Activated CD4-positive, alpha-beta memory T cell treated with anti-CD3 and anti-CD28 coated beads, Interleukin-2, amount 10 ng/mL, durations not matched to agents 7 days and 5 days (primary cell): ENCODE data around the gene FES. TPM values are rescaled to one million over a fixed set of nuclear protein-coding genes. Genes with fewer than 3 reads are reported as not detected.
"Not testable (repeated sequence)": the region's sequence is repeated elsewhere in the genome, so short reads cannot be mapped to it uniquely, and the experiment has no call there.

Experiments
- CTCF ChIA-PET: fragments of 350-600 bp; sonication (Branson Sonifier 250); formaldehyde crosslinking; loops from one replicate; lab custom pipeline; 2021; ENCODE audit warnings: antibody characterized with exemption, inconsistent platforms; lab: Charles Lee
- POLR2A ChIA-PET: fragments of 350-600 bp; sonication (Branson Sonifier 250); formaldehyde crosslinking; loops from one replicate; lab custom pipeline; 2021; ENCODE audit warnings: antibody characterized with exemption; lab: Charles Lee
- DNase-seq: peaks from one replicate; pipeline ENCODE4 v3.0.0-alpha.2; 2020
- H3K27ac Mint-ChIP-seq: one replicate; pipeline ENCODE4 v1.8.0; 2021; ENCODE audit warnings: mild to moderate bottlenecking, mixed read lengths
- H3K27me3 Mint-ChIP-seq: one replicate; pipeline ENCODE4 v1.8.0; 2021; ENCODE audit warnings: mixed read lengths
- H3K36me3 Mint-ChIP-seq: one replicate; pipeline ENCODE4 v1.8.0; 2021; ENCODE audit warnings: low read depth, mixed read lengths
- H3K4me1 Mint-ChIP-seq: one replicate; pipeline ENCODE4 v1.8.0; 2021; ENCODE audit warnings: mixed read lengths
- H3K4me3 Mint-ChIP-seq: one replicate; pipeline ENCODE4 v1.8.0; 2021; ENCODE audit warnings: mild to moderate bottlenecking, mixed read lengths
- H3K9me3 Mint-ChIP-seq: one replicate; pipeline ENCODE4 v1.8.0; 2021; ENCODE audit warnings: mixed read lengths
- total RNA-seq, 2 experiments: library from RNA; stranded (reverse); gene quantifications; one replicate each; pipeline ENCODE4 v1.2.3, GENCODE V29; 2021

FES gene
- total RNA-seq, 2 experiments from 2014 or later: 31.2 to 32.4 TPM

DNA sequence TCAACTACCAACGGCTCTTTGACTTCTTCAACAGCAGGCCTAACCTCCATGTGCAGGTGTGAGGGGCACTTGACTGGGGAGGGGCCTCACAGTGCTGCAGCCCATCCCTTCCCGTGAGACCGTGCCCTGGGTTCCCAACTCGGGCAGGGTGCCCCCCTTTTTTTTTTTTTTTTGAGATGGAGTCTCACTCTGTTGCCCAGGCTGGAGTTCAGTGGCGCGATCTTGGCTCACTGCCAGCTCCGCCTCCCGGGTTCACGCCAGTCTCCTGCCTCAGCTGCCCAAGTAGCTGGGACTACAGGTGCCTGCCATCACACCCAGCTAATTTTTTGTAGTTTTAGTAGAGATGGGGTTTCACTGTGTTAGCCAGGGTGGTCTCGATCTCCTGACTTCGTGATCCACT lies 25.1 kb downstream of the FES start:
- POLR2A ChIA-PET, H3K4me3 Mint-ChIP-seq, H3K27ac Mint-ChIP-seq, H3K9me3 Mint-ChIP-seq, H3K27me3 Mint-ChIP-seq, DNase-seq, CTCF ChIA-PET: not testable (repeated sequence)
- Mint-ChIP-seq H3K4me1 (peaks cover 16% of the 10 kb centered on the region), H3K36me3 (peaks cover 78% of the 10 kb centered on the region)

DNA sequence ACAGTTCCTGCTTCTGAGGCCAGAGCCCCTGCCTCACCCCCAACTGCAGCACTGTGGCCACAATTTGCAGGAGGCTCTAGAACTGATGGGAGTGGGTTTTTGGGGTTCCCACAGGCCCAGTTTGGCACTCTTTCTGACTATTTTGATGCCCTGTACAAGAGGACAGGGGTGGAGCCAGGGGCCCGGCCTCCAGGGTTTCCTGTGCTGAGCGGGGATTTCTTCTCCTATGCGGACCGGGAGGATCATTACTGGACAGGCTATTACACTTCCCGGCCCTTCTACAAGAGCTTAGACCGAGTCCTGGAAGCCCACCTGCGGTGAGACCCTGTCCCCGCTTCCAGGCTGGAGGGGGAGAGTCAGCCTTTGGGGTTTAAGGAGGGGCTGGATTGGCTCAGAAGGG lies 25.7 kb downstream of the FES start:
- H3K27me3 Mint-ChIP-seq: no peaks in the 10 kb centered on the region
- POLR2A ChIA-PET: interaction anchor here (1.4 kb wide), 1 partner anchor 13 kb away, joined by 4 read pairs; no protein-coding TSS in a partner anchor
- CTCF ChIA-PET: no interaction called here
- DNase-seq: no peak
- H3K27ac Mint-ChIP-seq: no peak overlapping the region
- H3K4me3 Mint-ChIP-seq: no peak overlapping the region
- H3K36me3 Mint-ChIP-seq: peaks cover 80% of the 10 kb centered on the region
- no peaks in the 10 kb centered on the region for H3K9me3 Mint-ChIP-seq
- peaks cover 11% of the 10 kb centered on the region for H3K4me1 Mint-ChIP-seq

DNA sequence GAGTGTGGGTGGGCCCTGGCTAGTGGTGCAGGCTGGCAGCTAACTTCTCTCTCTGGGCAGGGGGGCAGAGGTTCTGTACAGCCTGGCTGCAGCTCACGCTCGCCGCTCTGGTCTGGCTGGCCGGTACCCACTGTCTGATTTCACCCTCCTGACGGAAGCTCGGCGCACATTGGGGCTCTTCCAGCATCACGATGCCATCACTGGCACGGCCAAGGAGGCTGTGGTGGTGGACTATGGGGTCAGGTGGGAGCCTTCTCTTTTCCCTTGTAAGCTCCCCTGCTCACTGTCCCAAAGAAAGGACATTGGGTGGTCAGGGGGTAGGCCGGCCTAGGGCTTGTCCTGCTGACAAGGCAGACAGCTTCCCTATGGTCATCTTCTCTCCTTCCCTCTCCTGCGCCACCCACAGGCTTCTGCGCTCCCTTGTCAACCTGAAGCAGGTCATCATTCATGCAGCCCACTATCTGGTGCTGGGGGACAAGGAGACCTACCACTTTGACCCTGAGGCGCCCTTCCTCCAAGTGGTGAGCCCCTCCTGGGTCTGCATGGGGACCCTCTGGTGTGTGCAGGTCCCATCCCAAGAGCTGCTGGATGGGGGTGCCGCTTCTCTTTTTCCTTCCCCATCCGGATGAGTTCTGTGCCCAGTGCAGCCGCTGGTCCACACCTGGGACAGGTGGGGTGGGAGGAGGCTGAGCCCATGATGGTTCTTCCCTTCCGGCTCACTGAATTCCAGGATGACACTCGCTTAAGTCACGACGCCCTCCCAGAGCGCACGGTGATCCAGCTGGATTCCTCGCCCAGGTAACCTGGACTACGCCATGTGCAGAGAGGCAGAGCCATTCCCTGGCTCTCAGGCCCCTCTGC lies 26.4 kb downstream of the FES start:
- H3K27me3 Mint-ChIP-seq: no peaks in the 10 kb centered on the region
- H3K27ac Mint-ChIP-seq: no peak overlapping the region
- peaks cover 79% of the 10 kb centered on the region for H3K36me3 Mint-ChIP-seq
- DNase-seq: no peak
- H3K4me1 Mint-ChIP-seq: peaks cover 4% of the 10 kb centered on the region
- H3K4me3 Mint-ChIP-seq: no peak overlapping the region
- H3K9me3 Mint-ChIP-seq: no peaks in the 10 kb centered on the region
- ChIA-PET POLR2A (interaction anchor here (0.8 to 1.4 kb wide), 2 partner anchors 13 to 21 kb away, joined by 4 read pairs; no protein-coding TSS in a partner anchor), CTCF (no interaction called here)

DNA sequence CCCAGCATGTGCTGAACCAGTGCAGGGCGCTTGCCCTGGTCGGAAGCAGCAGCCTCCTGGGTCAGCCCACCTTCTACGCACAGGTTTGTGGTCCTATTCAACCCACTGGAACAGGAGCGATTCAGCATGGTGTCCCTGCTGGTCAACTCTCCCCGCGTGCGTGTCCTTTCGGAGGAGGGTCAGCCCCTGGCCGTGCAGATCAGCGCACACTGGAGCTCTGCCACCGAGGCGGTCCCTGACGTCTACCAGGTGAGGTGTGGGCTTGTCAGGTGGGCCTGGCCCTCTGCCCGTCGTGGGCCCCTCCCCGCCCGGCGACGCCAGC lies 27.0 kb downstream of the FES start:
- peaks cover 77% of the 10 kb centered on the region for H3K36me3 Mint-ChIP-seq
- H3K4me1 Mint-ChIP-seq: no peaks in the 10 kb centered on the region

DNA sequence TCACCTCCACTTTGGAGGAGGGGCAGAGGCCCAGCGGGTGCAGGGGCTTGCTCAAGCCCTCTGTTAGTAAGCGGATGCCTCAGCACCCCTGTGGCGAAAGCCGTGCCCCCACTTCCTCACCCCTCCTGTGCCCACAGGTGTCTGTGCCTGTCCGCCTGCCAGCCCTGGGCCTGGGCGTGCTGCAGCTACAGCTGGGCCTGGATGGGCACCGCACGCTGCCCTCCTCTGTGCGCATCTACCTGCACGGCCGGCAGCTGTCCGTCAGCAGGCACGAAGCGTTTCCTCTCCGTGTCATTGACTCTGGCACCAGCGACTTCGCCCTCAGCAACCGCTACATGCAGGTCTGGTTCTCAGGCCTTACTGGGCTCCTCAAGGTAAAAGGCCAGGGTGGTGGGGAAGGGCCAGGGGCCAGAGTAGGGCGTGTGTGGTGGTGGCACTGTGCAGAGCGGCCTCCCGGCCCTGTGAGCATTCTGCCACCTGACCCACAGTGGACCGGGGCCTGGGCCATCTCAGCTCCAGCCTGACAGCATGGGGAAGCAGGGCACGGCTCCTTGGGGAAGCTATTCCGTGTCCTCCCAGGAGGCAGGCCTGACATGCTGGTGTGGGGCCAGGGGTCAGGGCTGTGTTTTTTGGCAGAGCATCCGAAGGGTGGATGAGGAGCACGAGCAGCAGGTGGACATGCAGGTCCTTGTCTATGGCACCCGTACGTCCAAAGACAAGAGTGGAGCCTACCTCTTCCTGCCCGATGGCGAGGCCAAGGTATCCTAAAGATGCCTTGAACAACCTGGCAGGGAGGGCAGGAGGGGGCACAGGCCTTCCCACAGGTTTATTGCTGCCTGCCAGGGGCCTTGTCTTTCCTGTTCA lies 27.8 kb downstream of the FES start:
- Mint-ChIP-seq H3K27ac (no peak overlapping the region), H3K4me1 (no peaks in the 10 kb centered on the region), H3K27me3 (no peaks in the 10 kb centered on the region), H3K9me3 (no peaks in the 10 kb centered on the region), H3K4me3 (no peak overlapping the region), H3K36me3 (peaks cover 78% of the 10 kb centered on the region)
- DNase-seq: no peak
- ChIA-PET POLR2A (interaction anchor here (0.7 to 2.7 kb wide), 2 partner anchors 9 kb away, joined by 3 to 17 read pairs; partner anchors contain the start of gene MAN2A2), CTCF (no interaction called here)

More for the DNA sequence above, 27.0 kb downstream of the FES start:
- no peak overlapping the region for H3K27ac Mint-ChIP-seq
- ChIA-PET CTCF (no interaction called here), POLR2A (interaction anchor here (1.4 kb wide), 1 partner anchor 12 kb away, joined by 4 read pairs; no protein-coding TSS in a partner anchor)
- H3K4me3 Mint-ChIP-seq: no peak overlapping the region
- no peak for DNase-seq
- no peaks in the 10 kb centered on the region for H3K9me3 Mint-ChIP-seq
- H3K27me3 Mint-ChIP-seq: no peaks in the 10 kb centered on the region

DNA sequence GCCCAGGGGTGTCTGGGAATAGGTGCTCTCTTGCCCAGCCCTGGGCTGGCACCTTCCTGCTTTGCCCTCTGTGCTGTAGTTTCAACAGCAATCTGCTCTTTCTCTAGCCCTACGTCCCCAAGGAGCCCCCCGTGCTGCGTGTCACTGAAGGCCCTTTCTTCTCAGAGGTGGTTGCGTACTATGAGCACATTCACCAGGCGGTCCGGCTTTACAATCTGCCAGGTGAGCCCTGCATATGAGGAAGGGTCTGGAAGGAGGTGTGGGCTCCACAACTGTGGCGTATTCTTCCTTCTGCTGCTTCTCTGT lies 28.4 kb downstream of the FES start:
- POLR2A ChIA-PET: interaction anchor here (2.7 kb wide), 1 partner anchor 9 kb away, joined by 17 read pairs; the partner anchor contains the start of gene MAN2A2
- CTCF ChIA-PET: no interaction called here
- no peaks in the 10 kb centered on the region for H3K27me3 Mint-ChIP-seq
- no peaks in the 10 kb centered on the region for H3K9me3 Mint-ChIP-seq
- no peak overlapping the region for H3K4me3 Mint-ChIP-seq
- DNase-seq: no peak
- no peaks in the 10 kb centered on the region for H3K4me1 Mint-ChIP-seq
- H3K36me3 Mint-ChIP-seq: peaks cover 78% of the 10 kb centered on the region
- H3K27ac Mint-ChIP-seq: no peak overlapping the region

DNA sequence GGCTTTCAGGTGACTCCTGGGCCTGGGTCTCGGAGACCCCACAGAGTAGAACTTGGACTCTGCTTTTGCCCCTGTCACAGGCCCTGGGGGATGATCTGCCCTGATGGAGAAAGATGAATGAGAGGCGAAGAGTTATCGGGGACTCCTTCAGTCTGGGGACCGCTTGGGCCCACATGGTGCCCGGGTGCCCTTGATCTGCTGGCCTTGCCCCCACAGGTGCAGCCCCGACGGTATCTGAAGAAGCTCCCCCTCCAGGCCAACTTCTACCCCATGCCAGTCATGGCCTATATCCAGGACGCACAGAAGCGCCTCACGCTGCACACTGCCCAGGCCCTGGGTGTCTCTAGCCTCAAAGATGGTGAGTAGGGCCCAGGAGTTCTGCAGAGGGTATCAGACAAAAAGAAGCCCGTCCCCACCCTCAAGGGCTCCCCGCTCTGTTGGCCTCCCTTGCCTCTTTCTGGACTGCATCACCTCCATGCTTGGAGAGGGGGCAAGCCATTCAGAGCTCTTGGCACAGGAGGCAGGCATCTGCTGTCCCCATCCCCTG lies 29.2 kb downstream of the FES start:
- ChIA-PET CTCF (interaction anchor here (1.6 to 1.8 kb wide), 2 partner anchors 18 to 21 kb away, joined by 3 to 10 read pairs; partner anchors contain the start of gene HDDC3), POLR2A (interaction anchor here (1.2 to 2.7 kb wide), 3 partner anchors 10 to 18 kb away, joined by 3 to 17 read pairs (median 5); partner anchors contain the start of gene MAN2A2)
- Mint-ChIP-seq H3K4me1 (no peaks in the 10 kb centered on the region), H3K36me3 (peaks cover 79% of the 10 kb centered on the region), H3K9me3 (no peaks in the 10 kb centered on the region), H3K4me3 (no peak overlapping the region), H3K27me3 (no peaks in the 10 kb centered on the region), H3K27ac (no peak overlapping the region)
- no peak for DNase-seq

DNA sequence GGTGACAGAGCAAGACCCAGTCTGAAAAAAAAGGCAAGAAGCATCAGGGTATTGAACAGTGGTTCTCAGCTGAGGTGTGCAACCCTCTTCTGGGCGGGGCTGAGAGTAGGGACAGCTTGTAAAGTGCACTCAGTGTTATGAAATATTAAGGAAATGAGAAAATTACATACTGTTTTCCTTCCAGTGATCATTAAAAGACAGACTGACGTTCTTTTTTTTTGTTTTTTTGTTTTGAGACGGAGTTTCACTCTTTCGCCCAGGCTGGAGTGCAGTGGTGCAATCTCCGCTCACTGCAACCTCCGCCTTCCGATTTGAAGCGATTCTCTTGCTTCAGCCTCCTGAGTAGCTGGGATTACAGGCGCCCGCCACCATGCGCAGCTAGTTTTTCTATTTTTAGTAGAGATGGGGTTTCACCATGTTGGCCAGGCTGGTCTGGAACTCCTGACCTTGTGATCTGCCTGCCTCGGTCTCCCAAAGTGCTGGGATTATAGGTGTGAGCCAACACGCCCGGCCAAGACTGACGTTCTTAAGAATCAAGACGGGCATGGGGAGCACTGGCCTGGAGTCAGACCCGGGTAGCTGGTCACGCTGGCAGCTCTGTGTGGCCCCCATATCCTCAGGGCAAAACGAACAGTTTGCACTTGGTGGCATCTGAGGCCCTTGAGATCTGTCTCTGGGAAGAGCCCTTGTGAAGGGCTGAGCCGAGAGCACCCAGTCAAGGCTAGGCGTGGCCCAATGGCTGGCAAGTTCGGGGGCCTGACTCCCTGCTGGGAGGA lies 30.2 kb downstream of the FES start:
- no peak for DNase-seq
- POLR2A ChIA-PET: interaction anchor here (1.2 to 2.7 kb wide), 3 partner anchors 10 to 17 kb away, joined by 3 to 17 read pairs (median 5); partner anchors contain the start of gene MAN2A2
- H3K27ac Mint-ChIP-seq: no peak overlapping the region

DNA sequence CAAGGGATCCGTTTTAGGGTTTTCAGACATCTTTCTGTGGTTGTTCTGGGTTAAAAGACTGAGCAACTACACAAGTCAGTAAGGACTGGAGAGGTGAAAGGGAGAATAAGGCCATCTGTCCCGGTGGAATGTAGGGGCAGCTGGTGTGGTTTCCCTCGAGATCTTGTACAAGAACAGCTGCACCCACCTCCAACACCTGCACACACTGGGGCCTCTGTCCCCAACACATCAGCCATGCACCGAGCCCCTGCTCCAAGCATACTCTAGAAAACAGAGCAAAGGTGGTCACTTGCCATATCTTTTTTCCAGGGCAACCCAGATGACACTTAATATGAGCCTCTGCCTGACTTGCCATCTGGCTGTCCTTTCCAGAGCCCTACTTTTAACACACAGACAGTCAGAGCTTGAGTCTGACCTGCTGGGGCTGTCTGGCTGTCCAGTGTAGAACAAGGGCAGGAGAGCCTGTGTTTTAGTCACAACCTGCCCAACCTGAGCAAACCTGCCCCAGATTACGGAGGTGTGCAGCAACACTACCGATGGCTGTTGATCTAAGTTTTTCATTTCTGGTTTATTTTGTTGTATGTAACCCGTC lies 31.0 kb downstream of the FES start:
- Mint-ChIP-seq H3K4me3 (no peak overlapping the region), H3K27me3 (no peaks in the 10 kb centered on the region), H3K9me3 (no peaks in the 10 kb centered on the region), H3K36me3 (peaks cover 80% of the 10 kb centered on the region), H3K4me1 (no peaks in the 10 kb centered on the region), H3K27ac (peak overlapping the region; percentile 21)
- CTCF ChIA-PET: interaction anchor here (1.8 kb wide), 1 partner anchor 17 kb away, joined by 10 read pairs; the partner anchor contains the start of gene HDDC3
- DNase-seq: no peak
- POLR2A ChIA-PET: interaction anchor here (2.7 kb wide), 1 partner anchor 12 kb away, joined by 17 read pairs; the partner anchor contains the start of gene MAN2A2

More for the DNA sequence above, 30.2 kb downstream of the FES start:
- H3K27me3 Mint-ChIP-seq: no peaks in the 10 kb centered on the region
- no peaks in the 10 kb centered on the region for H3K9me3 Mint-ChIP-seq
- CTCF ChIA-PET: interaction anchor here (1.1 to 1.8 kb wide), 3 partner anchors 17 to 28 kb away, joined by 3 to 10 read pairs (median 3); partner anchors contain the start of gene HDDC3
- H3K4me3 Mint-ChIP-seq: no peak overlapping the region
- H3K36me3 Mint-ChIP-seq: peaks cover 80% of the 10 kb centered on the region
- no peaks in the 10 kb centered on the region for H3K4me1 Mint-ChIP-seq

DNA sequence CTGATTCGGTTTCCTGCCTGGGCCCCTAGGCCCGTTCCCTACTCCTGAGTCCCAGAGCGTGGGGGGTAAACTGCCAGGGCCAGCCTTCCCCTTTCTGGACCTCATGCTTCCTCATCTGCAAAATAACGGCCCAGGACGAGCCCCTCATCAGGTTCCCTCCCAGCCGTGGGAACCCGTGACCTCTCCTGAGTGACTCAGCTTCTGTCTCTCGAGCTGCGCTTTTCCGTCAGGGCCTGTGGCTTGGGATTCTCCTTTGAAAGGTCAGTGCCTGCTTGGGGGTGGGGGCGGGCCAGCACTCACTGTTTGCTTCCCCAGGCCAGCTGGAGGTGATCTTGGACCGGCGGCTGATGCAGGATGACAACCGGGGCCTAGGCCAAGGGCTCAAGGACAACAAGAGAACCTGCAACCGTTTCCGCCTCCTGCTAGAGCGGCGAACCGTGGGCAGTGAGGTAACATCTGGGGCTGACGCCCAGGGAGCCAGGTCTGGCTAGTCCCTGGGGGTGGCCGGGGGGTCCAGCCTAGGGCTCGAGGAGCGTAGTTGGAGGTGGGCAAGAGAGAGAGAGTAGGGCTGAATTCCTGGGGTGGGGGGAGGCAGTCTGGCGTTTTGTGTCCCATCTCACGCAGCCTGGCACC lies 31.6 kb downstream of the FES start:
- H3K36me3 Mint-ChIP-seq: peaks cover 81% of the 10 kb centered on the region
- no peaks in the 10 kb centered on the region for H3K4me1 Mint-ChIP-seq
- H3K4me3 Mint-ChIP-seq: no peak overlapping the region
- DNase-seq: no peak
- POLR2A ChIA-PET: no interaction called here
- H3K27ac Mint-ChIP-seq: no peak overlapping the region
- H3K27me3 Mint-ChIP-seq: no peaks in the 10 kb centered on the region
- no peaks in the 10 kb centered on the region for H3K9me3 Mint-ChIP-seq
- CTCF ChIA-PET: no interaction called here

DNA sequence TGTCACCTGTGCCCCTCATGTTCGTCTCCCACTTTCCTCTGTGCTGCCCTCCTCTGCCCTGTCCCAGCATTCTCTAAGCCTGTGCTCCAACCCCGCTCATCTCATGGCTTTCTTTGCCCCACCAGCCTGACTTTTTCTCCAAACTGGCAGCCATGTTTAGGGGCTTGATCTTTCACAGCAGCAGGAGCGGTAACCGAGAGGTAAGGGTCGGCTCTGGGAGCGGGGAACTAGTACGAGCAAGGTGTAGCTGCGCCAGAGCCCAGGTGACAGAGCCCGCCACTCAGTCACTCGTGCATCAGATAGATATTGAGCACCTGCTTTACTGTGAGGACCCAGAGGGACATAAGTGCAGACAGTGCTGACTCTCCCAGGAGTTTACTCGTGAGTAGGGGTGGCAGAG lies 32.2 kb downstream of the FES start:
- Mint-ChIP-seq H3K9me3 (no peaks in the 10 kb centered on the region), H3K36me3 (peaks cover 82% of the 10 kb centered on the region), H3K27ac (no peak overlapping the region), H3K4me3 (no peak overlapping the region), H3K27me3 (no peaks in the 10 kb centered on the region), H3K4me1 (peaks cover 3% of the 10 kb centered on the region)
- no peak for DNase-seq
- POLR2A ChIA-PET: interaction anchor here (0.5 to 3.2 kb wide), 2 partner anchors 14 to 459 kb away, joined by 4 to 27 read pairs; partner anchors contain the start of gene HDDC3
- CTCF ChIA-PET: no interaction called here
